ENCODE data around the gene HTRA3.

Gene HTRA3

DNA sequence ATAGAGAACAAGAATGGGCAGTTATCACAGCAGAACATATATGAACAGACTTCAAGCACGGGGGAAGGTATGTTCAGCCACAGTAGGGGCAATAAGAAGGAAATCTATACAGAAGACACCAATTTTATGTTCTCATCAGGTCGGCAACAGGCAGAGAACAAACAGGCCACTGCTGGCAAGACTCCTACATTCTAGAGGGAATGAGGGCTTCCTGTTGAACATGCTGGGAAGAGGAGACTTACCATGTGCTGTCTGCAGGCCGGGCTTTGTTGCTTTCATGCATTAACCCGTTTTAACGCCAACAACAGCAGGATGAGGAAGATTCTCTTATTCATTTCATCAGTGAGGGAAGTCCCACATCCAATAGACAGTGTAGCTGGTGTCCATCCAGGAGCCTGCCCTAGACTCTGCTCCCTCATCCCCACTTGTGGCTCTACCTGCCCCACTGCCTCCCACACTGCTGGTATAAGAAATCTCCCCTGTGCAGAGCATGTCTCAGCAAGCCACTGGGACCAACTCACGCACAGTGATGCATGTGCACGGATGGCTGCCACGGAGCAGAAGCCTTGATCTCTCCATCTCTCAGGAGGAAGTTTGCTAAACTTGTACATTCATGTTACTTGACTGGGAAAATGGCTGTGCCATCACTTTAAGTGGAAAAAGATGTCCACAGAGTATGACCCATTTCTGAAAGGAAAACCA is 86.5 kb downstream of the HTRA3 start:
- DNase-seq (ENCODE audit: low spot score) = no peak

Measured in iPS-NIHi11 (cell line).